Hepatic stellate cell (primary cell): ENCODE results near the gene FAM185A.
"Not testable (repeated sequence)": the region's sequence is repeated elsewhere in the genome, so short reads cannot be mapped to it uniquely, and the experiment has no call there.

Experiments
- DNase-seq: peaks from one replicate; pipeline ENCODE4 v3.0.0; 2011; ENCODE audit warnings: low spot score

The FAM185A gene

DNA sequence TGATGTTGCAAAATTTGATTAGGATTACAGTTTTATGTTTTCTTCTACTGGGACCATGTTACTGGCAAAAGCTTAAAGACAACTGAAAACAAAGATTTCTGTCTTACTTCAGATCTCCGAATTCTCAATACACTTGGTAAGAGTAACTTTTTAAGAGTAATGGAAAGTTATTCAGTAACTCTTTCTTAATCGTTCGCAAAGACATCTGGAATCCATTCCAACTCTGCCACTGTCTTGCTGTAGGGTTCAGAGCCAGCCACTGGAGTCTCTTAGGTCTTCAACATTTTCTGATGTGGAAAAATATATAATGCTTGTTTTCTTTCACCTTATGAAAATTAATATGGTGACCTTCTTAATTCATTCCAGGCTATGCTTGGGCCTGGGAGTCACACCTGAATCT, 29.9 kb downstream of the FAM185A start:
- not testable (repeated sequence) for DNase-seq

DNA sequence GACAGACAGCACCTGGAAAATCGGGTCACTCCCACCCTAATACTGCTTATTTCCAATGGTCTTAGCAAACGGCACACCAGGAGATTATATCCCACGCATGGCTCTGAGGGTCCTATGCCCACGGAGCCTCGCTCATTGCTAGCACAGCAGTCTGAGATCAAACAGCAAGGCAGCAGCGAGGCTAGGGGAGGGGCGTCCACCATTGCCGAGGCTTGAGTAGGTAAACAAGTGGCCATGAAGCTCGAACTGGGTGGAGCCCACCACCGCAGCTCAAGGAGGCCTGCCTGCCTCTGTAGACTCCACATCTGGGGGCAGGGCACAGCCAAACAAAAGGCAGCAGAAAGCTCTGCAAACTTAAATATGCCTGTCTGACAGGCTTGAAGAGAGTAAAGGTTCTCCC, 32.1 kb downstream of the FAM185A start:
- not testable (repeated sequence) for DNase-seq

DNA sequence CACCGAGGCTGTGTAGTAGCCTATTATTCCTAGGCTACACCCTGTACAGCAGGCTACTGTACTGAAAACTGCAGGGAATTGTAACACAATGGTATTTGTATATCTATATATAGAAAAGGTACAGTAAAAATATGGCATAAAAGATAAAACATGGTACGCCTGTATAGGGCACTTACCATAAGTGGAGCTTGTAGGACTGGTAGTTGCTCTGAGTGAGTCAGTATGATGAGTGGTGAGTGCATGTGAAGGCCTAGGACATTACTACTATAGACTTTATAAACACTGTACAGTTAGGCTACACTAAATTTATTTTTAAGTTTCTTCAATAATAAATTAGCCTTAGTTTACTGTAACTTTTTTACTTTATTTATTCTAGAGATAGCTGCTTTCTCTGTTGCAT, 40.0 kb downstream of the FAM185A start:
- not testable (repeated sequence) for DNase-seq

DNA sequence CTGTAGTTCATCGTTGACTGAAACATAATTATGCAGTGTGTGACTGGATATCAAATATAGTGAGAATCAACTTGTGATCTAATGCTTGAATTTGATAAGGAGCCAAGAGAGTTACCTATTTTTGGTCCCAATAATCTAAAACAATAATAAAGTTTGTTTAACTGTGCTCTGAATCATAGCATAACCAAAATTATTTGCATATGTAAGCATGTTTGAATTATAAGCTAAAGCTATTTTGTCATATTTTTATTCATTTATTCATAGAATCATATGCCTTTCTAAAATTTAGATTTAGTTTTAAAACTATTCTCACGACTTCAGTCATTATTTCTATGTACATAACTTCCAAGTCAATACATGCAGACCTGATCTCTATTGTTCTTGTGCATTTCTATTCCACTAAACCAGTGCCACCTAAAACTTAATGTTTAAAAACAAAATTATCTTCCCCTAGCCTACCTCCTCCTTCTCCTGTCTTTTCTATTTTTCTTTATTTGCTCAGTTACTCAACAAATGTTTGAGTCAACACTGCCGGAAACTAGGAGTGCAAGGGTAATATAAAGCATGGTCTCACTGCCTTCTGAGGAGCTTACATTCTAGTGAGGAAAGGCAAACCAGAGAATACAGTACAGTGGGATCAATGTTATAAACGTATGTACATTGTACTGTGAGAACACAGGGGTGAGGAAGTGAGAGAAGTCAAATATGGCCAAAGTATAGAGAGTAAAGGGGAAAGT, 41.7 kb downstream of the FAM185A start:
- DNase-seq: not testable (repeated sequence)

GRCh38 chr7:102791367-102791766, 42.6 kb downstream of the FAM185A start:
- DNase-seq: not testable (repeated sequence)

DNA sequence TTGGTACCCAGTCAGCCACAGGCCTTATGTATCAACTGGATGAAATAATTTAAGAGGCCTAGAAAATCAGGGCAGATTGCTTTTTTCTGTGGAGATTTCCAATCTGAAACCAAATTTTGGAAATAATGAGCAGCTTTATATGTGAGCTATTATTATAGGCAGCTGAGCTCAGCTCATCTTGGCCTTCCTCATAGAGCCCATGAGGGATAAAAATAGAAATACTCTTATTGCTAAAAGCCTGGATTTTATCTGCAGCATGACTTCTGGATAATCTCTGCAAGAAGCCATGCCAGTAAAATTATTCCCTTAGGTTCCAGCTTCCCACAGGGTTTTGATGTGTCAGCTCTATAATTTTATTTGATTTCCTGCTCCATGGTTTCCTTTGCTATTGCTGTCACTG, 43.0 kb downstream of the FAM185A start:
- DNase-seq: not testable (repeated sequence)

DNA sequence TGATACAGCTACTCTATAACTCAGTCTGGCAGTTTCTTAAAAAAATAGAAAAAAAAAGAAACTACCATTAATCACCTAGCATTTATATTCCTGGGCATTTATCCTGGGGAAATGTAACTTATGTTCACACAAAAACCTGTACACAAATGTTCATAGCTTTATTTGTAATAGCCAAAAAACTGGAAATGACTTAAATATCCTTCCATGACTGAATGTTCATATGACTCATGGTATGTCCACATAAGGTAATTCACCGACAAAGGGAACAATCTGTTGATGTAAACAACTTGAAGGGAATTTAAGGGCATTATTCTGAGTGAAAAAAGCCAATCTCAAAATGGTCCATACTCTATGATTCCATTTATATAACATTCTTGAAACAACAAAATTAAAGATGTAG, 45.8 kb downstream of the FAM185A start:
- not testable (repeated sequence) for DNase-seq

DNA sequence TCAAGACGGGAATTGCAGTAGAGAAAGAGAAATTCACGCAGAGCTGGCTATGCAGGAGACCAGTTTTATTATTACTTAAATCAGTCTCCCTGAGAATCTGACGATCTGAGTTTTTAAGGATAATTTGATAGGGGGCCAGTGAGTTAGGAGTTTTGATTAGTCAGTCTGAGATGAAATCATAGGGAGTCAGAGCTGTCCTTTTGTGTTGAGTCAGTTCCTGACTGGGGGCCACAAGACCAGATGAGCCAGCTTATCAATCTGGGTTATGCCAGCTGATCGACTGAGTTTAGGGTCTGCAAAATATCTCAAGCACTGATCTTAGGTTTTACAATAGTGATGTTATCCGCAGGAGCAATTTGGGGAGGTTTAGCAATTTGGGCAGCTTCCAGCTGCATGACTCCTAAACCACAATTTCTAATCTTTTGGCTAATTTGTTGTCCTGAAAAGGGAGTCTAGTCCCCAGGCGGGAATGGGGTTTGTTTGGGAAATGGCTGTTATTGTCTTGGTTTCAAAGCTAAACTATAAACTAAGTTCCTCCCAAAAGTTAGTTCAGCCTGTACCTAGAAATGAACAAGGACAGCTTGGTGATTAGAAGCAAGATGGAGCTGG, 47.3 kb downstream of the FAM185A start:
- not testable (repeated sequence) for DNase-seq

GRCh38 chr7:102806613-102807012, 57.8 kb downstream of the FAM185A start:
- no peak for DNase-seq

GRCh38 chr7:102810916-102811315, 62.1 kb downstream of the FAM185A start:
- no peak for DNase-seq

DNA sequence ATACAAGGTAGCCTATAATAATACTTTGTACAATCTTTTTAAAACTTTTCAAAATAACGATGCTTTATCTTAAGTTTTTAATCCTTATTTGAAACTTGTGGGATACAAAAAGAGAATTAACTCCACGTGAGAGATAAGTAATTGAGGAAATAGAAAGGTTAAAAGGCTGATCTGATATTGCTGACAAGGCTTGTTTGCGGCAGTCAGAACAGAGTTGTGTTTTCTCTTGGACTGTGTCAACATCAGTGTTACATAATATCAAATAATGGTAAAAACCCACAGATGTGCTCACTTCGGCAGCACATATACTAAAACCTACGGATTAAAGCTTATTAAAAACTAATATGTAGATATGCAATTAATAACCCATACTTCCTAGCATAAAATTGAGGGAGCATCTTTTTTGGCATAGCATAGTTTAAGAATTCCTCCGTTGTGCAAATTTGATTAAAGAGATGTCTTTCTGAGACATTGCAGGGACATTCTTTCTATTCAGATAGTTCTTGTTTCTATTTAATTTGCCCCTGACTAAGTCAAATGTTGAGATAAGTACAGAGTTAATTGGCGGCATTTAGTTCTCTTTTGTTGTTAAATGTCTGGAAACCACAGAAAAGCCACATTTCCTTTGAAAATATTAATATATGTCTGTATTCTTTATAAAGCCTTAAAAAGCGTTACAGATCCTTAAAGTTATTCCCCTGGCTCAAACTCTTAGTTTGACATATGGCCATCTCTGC, 63.3 kb downstream of the FAM185A start:
- DNase-seq: no peak

DNA sequence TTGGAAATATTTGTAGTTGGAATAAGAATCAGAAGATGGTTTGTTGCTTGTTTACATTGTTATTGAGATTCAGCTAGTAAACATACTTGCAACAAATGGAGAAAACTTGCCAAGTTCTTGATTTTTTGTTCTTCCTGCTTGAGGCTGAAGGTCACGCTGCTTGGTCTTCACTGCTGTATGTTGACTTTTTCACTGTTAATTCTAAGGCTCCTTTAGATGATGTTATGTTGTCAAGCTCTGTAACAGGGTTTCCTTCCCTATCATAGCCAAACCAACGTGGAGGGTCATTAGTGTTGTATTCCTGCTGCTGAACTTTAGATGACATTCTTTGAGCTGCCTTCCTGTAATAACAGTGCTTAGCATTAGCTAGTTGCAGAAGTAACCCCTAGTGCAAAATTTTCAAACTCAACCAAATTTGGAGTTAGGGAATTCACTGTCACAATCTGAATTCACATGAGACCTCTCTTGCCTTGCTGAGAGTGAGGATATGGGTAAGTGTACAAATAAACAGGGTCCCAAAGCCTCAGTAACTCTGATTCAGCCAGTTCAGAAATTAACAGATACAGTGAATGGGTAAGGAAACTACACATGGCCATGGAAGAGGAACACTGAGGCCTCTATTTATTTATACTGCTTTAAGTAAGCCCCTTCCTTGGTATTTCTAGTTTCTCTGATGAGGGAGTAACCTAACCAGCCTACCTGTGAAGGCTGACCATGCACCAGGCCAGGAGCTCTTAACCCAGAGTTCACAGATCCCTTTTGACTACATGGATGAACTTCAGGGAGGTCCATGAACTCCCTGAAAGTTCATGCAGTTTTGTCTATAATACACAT, 64.6 kb downstream of the FAM185A start:
- DNase-seq: no peak

GRCh38 chr7:102814025-102814471, 65.2 kb downstream of the FAM185A start:
- peak; percentile 27 for DNase-seq

- DNase-seq: no peak
Observed at GRCh38 chr7:102817616-102818573, 69.1 kb downstream of the FAM185A start.

GRCh38 chr7:102819151-102819550, 70.4 kb downstream of the FAM185A start:
- no peak for DNase-seq

GRCh38 chr7:102821994-102822747, 73.4 kb downstream of the FAM185A start:
- no peak for DNase-seq

DNA sequence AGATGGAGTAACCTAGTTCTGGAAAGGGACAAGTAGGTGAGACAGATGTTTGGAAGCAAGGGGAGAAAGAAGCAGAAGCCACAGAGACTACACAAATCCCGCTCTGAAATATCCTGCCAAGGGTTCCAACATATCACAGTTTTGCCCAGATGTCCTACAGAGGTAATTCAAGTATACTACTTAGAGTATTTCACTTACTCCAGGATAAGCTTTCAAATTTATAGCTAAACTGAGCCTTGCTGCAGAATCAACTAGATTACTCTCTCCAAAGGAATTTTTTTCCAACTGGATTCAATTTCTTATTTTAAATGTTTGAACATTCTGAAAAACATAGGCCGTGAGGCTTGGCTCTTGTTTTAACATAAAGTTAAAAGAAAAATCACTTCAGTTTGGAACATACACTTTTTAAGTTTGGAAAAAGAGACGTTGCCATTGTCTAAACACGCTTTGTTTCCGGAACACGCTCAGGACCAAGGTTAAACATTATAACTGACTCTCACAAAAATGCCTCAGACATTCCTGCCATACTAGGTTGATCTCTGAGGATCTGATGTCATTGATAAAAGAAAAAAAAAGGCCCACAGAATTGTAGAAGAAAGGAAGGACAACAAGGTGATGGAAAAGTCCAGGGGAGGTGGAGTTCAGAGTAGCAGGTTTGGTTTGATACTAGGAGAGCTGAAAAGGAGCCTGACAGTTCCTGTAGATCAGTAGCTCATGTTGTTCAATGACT, 74.8 kb downstream of the FAM185A start:
- DNase-seq: no peak

DNA sequence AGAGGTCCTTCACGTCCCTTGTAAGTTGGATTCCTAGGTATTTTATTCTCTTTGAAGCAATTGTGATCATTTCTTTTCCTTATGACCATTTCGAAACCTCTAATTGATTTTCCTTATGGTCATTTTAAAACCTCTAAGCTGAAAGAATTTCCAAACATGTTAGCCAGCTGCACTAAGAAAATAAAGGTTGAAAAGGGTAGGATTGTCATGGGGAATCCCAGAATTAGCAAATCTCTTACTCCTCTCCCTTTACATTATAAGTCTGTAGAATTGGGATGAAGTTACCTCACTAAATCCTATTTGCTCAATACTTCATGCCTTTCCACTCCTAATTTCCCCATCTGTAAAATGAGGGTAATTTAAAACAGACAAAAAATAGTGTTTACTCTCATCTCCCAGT, 79.5 kb downstream of the FAM185A start:
- no peak for DNase-seq

DNA sequence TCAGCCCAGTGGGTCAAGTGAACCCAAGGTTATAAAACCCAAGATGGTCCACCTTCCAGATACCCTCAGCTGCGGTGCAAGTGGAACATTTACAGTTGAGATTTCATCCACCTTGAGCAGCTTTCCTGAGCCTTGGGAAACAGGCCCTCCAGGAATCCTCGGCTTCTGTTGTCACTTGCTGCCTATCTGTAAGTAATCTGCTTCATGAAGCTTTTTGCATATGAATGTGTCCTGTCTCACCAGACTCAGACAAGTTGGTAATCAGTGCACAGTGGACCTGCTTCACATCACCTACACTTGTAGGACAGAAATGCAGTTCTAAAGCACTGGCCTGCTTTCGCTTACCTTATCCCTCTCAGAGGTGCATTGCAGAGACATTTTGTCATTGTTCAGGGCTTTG, 80.3 kb downstream of the FAM185A start:
- no peak for DNase-seq
